Measurements from ENCODE around the gene LOXL1. TPM values are rescaled to one million over a fixed set of nuclear protein-coding genes. Genes with fewer than 3 reads are reported as not detected.

The LOXL1 gene
- total and polyA plus RNA-seq, 10 of the 15 experiments (the other 5 are each of a cell fraction or from before 2014, with no cell fraction given) = 0.07 to 0.15 TPM; not detected in 8

GRCh38 chr15:73912030-73912596 lies 14.1 kb upstream of the LOXL1 start:
- in situ Hi-C loops (cut with MboI) (no loop called here), intact Hi-C loops (cut with micrococcal nuclease; ENCODE audit: unreplicated experiment) (no loop called here)
- H3K4me2 ChIP-seq (ENCODE audit: control insufficient read depth, insufficient read depth) = no peak overlapping the region
- no peak overlapping the region for H3K4me3 ChIP-seq
- no peaks in the 10 kb centered on the region for H3K79me2 ChIP-seq (ENCODE audit: control insufficient read depth, insufficient read depth, low read length)
- H3K9ac ChIP-seq (ENCODE audit: control insufficient read depth, insufficient read depth, low read length) = no peak overlapping the region
- no peaks in the 10 kb centered on the region; the same call in 2 of the 3 replicates for H3K9me3 ChIP-seq (replicated peaks; ENCODE audit: control insufficient read depth, insufficient read depth, low read length)
- ATAC-seq = no peak
- ChIA-PET SMC1A (ENCODE audit: uncharacterized antibody, unreplicated experiment) (no interaction called here), POLR2A (interaction anchor here (0.6 kb wide), 1 partner anchor 491 kb away, joined by 5 read pairs; no protein-coding TSS in a partner anchor), RAD21 (ENCODE audit: unreplicated experiment) (no interaction called here), CTCF (interaction anchor here (1.0 to 8.8 kb wide), 3 partner anchors 15 to 41 kb away, joined by 3 to 116 read pairs (median 6); partner anchors contain the start of gene TBC1D21)
- H4K20me1 ChIP-seq (ENCODE audit: control insufficient read depth, insufficient read depth) = no peaks in the 10 kb centered on the region
- H3K27me3 ChIP-seq (replicated peaks in 1 of 2; ENCODE audit: control insufficient read depth in 2 of 2, insufficient read depth in 2 of 2, low read length in 1 of 2) = peaks cover 0 to 4% of the 10 kb centered on the region in 2 experiments; a peak in 2 of 4 replicates
- no peaks in the 10 kb centered on the region for H3K4me1 ChIP-seq (ENCODE audit: control insufficient read depth, insufficient read depth, low read length)
- TF ChIP-seq GABPA (IDR thresholded peaks at IDR 0.05; ENCODE audit: low read depth) (no peak), RAD51 (IDR thresholded peaks at IDR 0.05) (no peak), HCFC1 (IDR thresholded peaks at IDR 0.05; ENCODE audit: low read length) (no peak), ZNF384 (IDR thresholded peaks at IDR 0.05; ENCODE audit: borderline replicate concordance, low read depth, low read length) (no peak), POU2F2 (IDR thresholded peaks at IDR 0.05; ENCODE audit: borderline replicate concordance, low read depth, low read length) (no peak)
- TF ChIP-seq, protein P1, sequence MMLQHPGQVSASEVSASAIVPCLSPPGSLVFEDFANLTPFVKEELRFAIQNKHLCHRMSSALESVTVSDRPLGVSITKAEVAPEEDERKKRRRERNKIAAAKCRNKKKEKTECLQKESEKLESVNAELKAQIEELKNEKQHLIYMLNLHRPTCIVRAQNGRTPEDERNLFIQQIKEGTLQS (IDR thresholded peaks at IDR 0.05; ENCODE audit: borderline replicate concordance, extremely low read depth, low read depth, low read length) = no peak
- 45% methylated on average over 7 of the region's 7 CpGs for WGBS (ENCODE audit: insufficient coverage, insufficient replicate concordance, low lambda C conversion rate, missing lambda C conversion rate)
- no peak overlapping the region for H3K27ac ChIP-seq (ENCODE audit: control insufficient read depth, insufficient read depth)
- no peak for FAIRE-seq
- H3K36me3 ChIP-seq (ENCODE audit: control insufficient read depth in 2 of 2, insufficient read depth in 2 of 2, low read length in 1 of 2) = no peaks in the 10 kb centered on the region
- BruUV-seq (replicated peaks) = no TSS peak
- no peak for DNase-seq (ENCODE audit: low read depth, low spot score)
- no peak overlapping the region for H2AFZ ChIP-seq (ENCODE audit: control insufficient read depth, low read depth, low read length)

- intact Hi-C loops (cut with micrococcal nuclease; ENCODE audit: unreplicated experiment) = no loop called here
- TF ChIP-seq STAT1 (conservative IDR thresholded peaks at IDR 0.05) (no peak), ZNF622 (IDR thresholded peaks at IDR 0.05) (no peak), EGR1 (IDR thresholded peaks at IDR 0.05; ENCODE audit: borderline replicate concordance in 1 of 2, low read depth in 2 of 2, low read length in 2 of 2) (no peak), TAF1 (IDR thresholded peaks at IDR 0.05; ENCODE audit: borderline replicate concordance, low read depth, low read length) (no peak), ZBTB40 (IDR thresholded peaks at IDR 0.05; ENCODE audit: borderline replicate concordance) (no peak), SMC3 (IDR thresholded peaks at IDR 0.05; ENCODE audit: borderline replicate concordance, low read length) (no peak), ZNF207 (IDR thresholded peaks at IDR 0.05; ENCODE audit: borderline replicate concordance) (no peak), DPF2 (IDR thresholded peaks at IDR 0.05) (no peak)
Measured at GRCh38 chr15:73914145-73914544, 12.1 kb upstream of the LOXL1 start.

More at GRCh38 chr15:73914145-73914544, 12.1 kb upstream of the LOXL1 start:
- in situ Hi-C loops (cut with MboI) = no loop called here
- H3K4me3 ChIP-seq = no peak overlapping the region
- no peaks in the 10 kb centered on the region for H4K20me1 ChIP-seq (ENCODE audit: control insufficient read depth, insufficient read depth)
- RAD21 ChIA-PET (ENCODE audit: unreplicated experiment) = interaction anchor here (1.0 kb wide), 1 partner anchor 40 kb away, joined by 3 read pairs; no protein-coding TSS in a partner anchor
- no peak overlapping the region for H3K9ac ChIP-seq (ENCODE audit: control insufficient read depth, insufficient read depth, low read length)
- no peaks in the 10 kb centered on the region for H3K36me3 ChIP-seq (ENCODE audit: control insufficient read depth in 2 of 2, insufficient read depth in 2 of 2, low read length in 1 of 2)
- no TSS peak for BruUV-seq (replicated peaks)
- H3K4me1 ChIP-seq (ENCODE audit: control insufficient read depth, insufficient read depth, low read length) = no peaks in the 10 kb centered on the region
- no peak for FAIRE-seq
- WGBS (ENCODE audit: insufficient coverage, insufficient replicate concordance, low lambda C conversion rate, missing lambda C conversion rate) = 0% methylated on average over 3 of the region's 3 CpGs
- POLR2A ChIA-PET = no interaction called here
- peaks cover 0 to 4% of the 10 kb centered on the region in 2 experiments; a peak in 2 of 4 replicates for H3K27me3 ChIP-seq (replicated peaks in 1 of 2; ENCODE audit: control insufficient read depth in 2 of 2, insufficient read depth in 2 of 2, low read length in 1 of 2)
- no peak overlapping the region for H3K4me2 ChIP-seq (ENCODE audit: control insufficient read depth, insufficient read depth)
- SMC1A ChIA-PET (ENCODE audit: uncharacterized antibody, unreplicated experiment) = no interaction called here
- no peak overlapping the region for H2AFZ ChIP-seq (ENCODE audit: control insufficient read depth, low read depth, low read length)
- no peak for ATAC-seq
- no peaks in the 10 kb centered on the region for H3K79me2 ChIP-seq (ENCODE audit: control insufficient read depth, insufficient read depth, low read length)
- H3K9me3 ChIP-seq (replicated peaks; ENCODE audit: control insufficient read depth, insufficient read depth, low read length) = no peaks in the 10 kb centered on the region; the same call in 2 of the 3 replicates
- CTCF ChIA-PET = interaction anchor here (0.7 kb wide), 1 partner anchor 368 kb away, joined by 3 read pairs; no protein-coding TSS in a partner anchor
- DNase-seq (ENCODE audit: low read depth, low spot score) = no peak
- no peak overlapping the region for H3K27ac ChIP-seq (ENCODE audit: control insufficient read depth, insufficient read depth)
